Spleen (tissue), 7 donors: ENCODE data around the gene HSFX2.

Experiments
- CTCF ChIP-seq, 11 experiments: fragments of 200-600 bp in 7 of 11; fragments of 450-650 bp in 4 of 11; sonication (generic) in 4 of 11; IDR thresholded peaks in 8 of 11; conservative IDR thresholded peaks in 3 of 11; 1 replicate in 7 of 11; 2 replicates in 4 of 11; pipeline versions ENCODE4 v1.4.0 to v1.8.0; 2016 to 2021; ENCODE audit warnings: antibody characterized with exemption in 11 of 11, inconsistent platforms in 4 of 11, mild to moderate bottlenecking in 1 of 11
- POLR2A ChIP-seq, 3 donors: fragments of 450-650 bp; IDR thresholded peaks; one replicate each; pipeline ENCODE4 v1.5.1; 2017; ENCODE audit warnings: antibody characterized with exemption in 3 of 3, mild to moderate bottlenecking in 1 of 3
- POLR2AphosphoS5 ChIP-seq, 3 donors: sonication (generic); formaldehyde crosslinking; IDR thresholded peaks; one replicate each; pipeline ENCODE4 v1.5.1; 2017; ENCODE audit warnings: antibody characterized with exemption in 3 of 3
- donor health status: DM: no; HTN: no; CAD: no; lungs with moderate emphysema.
- donor health status: DM: no; HTN: no; CAD: no.
- donor health status: DM: no; HTN: no; CAD: no.

- TF ChIP-seq POLR2AphosphoS5 (IDR thresholded peaks at IDR 0.05) (no peak), CTCF (IDR thresholded peaks at IDR 0.05 in 8 of 11, conservative IDR thresholded peaks at IDR 0.05 in 3 of 11) (no peak), POLR2A (IDR thresholded peaks at IDR 0.05) (no peak)
These were observed 43.7 kb upstream of the HSFX2 start for GRCh38 chrX:149638860-149639259.
